OCI-LY3 (cell line): ENCODE results near the gene MAPK12.

Source experiments
- H2AFZ ChIP-seq: fragments of 200-600, 300-600 bp; shearing (Covaris generic); 2 replicates; pipeline ENCODE4 v1.6.0; 2014; ENCODE audit warnings: antibody characterized with exemption, low read depth, low read length
- H3K27ac ChIP-seq: fragments of 200-600, 300-600 bp; sonication (generic); 2 replicates; pipeline ENCODE4 v1.5.1; 2014; ENCODE audit warnings: mild to moderate bottlenecking, low read length, moderate library complexity, mixed read lengths
- H3K27me3 ChIP-seq: fragments of 200-600, 300-600 bp; sonication (generic); 2 replicates; pipeline ENCODE4 v1.6.1; 2014; ENCODE audit warnings: low read depth, low read length, mixed read lengths
- H3K36me3 ChIP-seq: fragments of 200-600, 300-600 bp; sonication (generic); replicated peaks from 2 replicates; pipeline ENCODE3; 2014; ENCODE audit warnings: low read depth, low read length, mixed read lengths
- H3K4me1 ChIP-seq: fragments of 300-600, 200-600 bp; sonication (generic); 2 replicates; pipeline ENCODE4 v1.6.1; 2014; ENCODE audit warnings: low read length, mixed read lengths
- H3K4me2 ChIP-seq: fragments of 200-600, 300-600 bp; sonication (generic); 2 replicates; pipeline ENCODE4 v1.6.1; 2014; ENCODE audit warnings: low read length, mixed read lengths
- H3K4me3 ChIP-seq: fragments of 300-600, 200-600 bp; sonication (generic); 2 replicates; pipeline ENCODE4 v1.5.1; 2014; ENCODE audit warnings: antibody characterized with exemption, mild to moderate bottlenecking, low read length, moderate library complexity
- H3K79me2 ChIP-seq: fragments of 300-600, 200-600 bp; shearing (Covaris generic); 2 replicates; pipeline ENCODE4 v1.6.1; 2014; ENCODE audit warnings: mild to moderate bottlenecking, low read length, mixed read lengths
- H3K9ac ChIP-seq: fragments of 300-600, 200-600 bp; shearing (Covaris generic); 2 replicates; pipeline ENCODE4 v1.6.0; 2014; ENCODE audit warnings: mild to moderate bottlenecking, low read length, moderate library complexity
- H3K9me3 ChIP-seq: fragments of 200-600, 300-600 bp; shearing (Covaris generic); 2 replicates; pipeline ENCODE4 v1.6.1; 2014; ENCODE audit warnings: low read length, mixed read lengths; ENCODE audit not compliant: insufficient read depth
- H4K20me1 ChIP-seq: fragments of 200-600, 300-600 bp; sonication (generic); 2 replicates; pipeline ENCODE4 v1.6.1; 2016; ENCODE audit warnings: low read length, mixed read lengths; ENCODE audit not compliant: insufficient read depth
- EZH2phosphoT487 ChIP-seq: fragments of 200-600 bp; shearing (Covaris generic); IDR thresholded peaks from 2 replicates; pipeline ENCODE4 v1.6.1; 2018; ENCODE audit warnings: antibody characterized with exemption, mixed run types, low read depth
- TF ChIP-seq, protein P1 (sequence below): fragments of 200-600, 300-600 bp; sonication (generic); IDR thresholded peaks from 2 replicates; pipeline ENCODE4 v1.5.1; 2014; ENCODE audit warnings: antibody characterized with exemption, low read length, low read depth

Gene MAPK12

DNA sequence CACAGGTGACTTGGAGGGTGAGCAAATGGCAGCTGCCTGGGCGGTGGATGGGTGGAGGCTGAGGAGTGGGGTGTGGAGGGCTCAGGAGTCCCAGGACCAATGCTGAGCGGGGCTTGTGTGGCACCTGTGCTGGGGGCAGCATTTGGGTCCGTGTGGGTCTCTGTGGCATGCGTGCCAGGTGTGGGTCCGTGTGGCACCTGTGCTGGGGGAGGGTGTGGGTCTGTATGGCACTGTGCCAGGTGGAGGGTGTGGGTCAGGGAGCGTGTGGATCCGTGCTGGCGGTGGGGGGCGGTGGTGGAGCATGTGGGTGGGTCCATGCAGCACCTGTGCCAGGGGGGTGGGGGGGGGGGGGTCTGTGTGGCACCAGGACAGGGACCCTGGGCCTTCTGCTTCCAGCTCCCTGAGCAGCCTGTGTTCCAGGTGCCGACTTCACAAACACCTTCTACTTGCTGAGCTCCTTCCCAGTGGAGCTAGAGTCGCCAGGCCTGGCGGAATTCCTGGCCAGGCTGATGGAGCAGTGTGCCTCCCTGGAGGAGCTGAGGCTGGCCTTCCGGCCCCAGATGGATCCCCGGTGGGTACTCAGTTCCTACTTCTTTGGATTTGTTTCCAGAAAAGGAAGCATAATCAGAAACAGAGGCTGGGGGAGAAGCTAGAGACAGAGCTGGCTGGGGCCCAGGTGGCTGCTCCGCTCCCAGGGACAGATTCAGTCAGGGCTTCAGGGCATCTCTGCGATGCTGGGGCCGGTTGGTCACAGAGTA lies 46.0 kb downstream of the MAPK12 start:
- no peaks in the 10 kb centered on the region for H3K9me3 ChIP-seq
- no peak overlapping the region for H2AFZ ChIP-seq
- H3K4me2 ChIP-seq: no peak overlapping the region
- no peaks in the 10 kb centered on the region for H3K27me3 ChIP-seq
- H4K20me1 ChIP-seq: no peaks in the 10 kb centered on the region
- no peak overlapping the region for H3K4me3 ChIP-seq
- no peak for TF ChIP-seq EZH2phosphoT487
- TF ChIP-seq, protein P1, sequence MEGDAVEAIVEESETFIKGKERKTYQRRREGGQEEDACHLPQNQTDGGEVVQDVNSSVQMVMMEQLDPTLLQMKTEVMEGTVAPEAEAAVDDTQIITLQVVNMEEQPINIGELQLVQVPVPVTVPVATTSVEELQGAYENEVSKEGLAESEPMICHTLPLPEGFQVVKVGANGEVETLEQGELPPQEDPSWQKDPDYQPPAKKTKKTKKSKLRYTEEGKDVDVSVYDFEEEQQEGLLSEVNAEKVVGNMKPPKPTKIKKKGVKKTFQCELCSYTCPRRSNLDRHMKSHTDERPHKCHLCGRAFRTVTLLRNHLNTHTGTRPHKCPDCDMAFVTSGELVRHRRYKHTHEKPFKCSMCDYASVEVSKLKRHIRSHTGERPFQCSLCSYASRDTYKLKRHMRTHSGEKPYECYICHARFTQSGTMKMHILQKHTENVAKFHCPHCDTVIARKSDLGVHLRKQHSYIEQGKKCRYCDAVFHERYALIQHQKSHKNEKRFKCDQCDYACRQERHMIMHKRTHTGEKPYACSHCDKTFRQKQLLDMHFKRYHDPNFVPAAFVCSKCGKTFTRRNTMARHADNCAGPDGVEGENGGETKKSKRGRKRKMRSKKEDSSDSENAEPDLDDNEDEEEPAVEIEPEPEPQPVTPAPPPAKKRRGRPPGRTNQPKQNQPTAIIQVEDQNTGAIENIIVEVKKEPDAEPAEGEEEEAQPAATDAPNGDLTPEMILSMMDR: no peak
- no peak overlapping the region for H3K9ac ChIP-seq
- peaks cover 5% of the 10 kb centered on the region for H3K36me3 ChIP-seq
- no peak overlapping the region for H3K27ac ChIP-seq
- H3K4me1 ChIP-seq: no peaks in the 10 kb centered on the region
- peaks cover 5% of the 10 kb centered on the region; the same call in 1 of the 2 replicates for H3K79me2 ChIP-seq

GRCh38 chr22:50213263-50213662 lies 48.2 kb downstream of the MAPK12 start:
- H3K4me3 ChIP-seq: no peak overlapping the region
- no peak overlapping the region for H3K27ac ChIP-seq
- no peaks in the 10 kb centered on the region for H4K20me1 ChIP-seq
- TF ChIP-seq, protein P1: no peak
- no peak for TF ChIP-seq EZH2phosphoT487
- peaks cover 3% of the 10 kb centered on the region for H3K36me3 ChIP-seq
- H3K27me3 ChIP-seq: no peaks in the 10 kb centered on the region
- no peak overlapping the region for H3K9ac ChIP-seq
- no peaks in the 10 kb centered on the region for H3K4me1 ChIP-seq
- H2AFZ ChIP-seq: no peak overlapping the region
- peaks cover 5% of the 10 kb centered on the region; the same call in 1 of the 2 replicates for H3K79me2 ChIP-seq
- no peaks in the 10 kb centered on the region for H3K9me3 ChIP-seq
- H3K4me2 ChIP-seq: no peak overlapping the region

- no peak for TF ChIP-seq EZH2phosphoT487
- TF ChIP-seq, protein P1: no peak
- Histone ChIP-seq H3K79me2 (peaks cover 5% of the 10 kb centered on the region; the same call in 1 of the 2 replicates), H4K20me1 (no peaks in the 10 kb centered on the region), H2AFZ (no peak overlapping the region), H3K9ac (no peak overlapping the region), H3K27me3 (no peaks in the 10 kb centered on the region), H3K4me1 (no peaks in the 10 kb centered on the region), H3K36me3 (peaks cover 6% of the 10 kb centered on the region), H3K9me3 (no peaks in the 10 kb centered on the region), H3K27ac (no peak overlapping the region), H3K4me2 (no peak overlapping the region), H3K4me3 (no peak overlapping the region)
Observed at GRCh38 chr22:50211147-50211546, 50.3 kb downstream of the MAPK12 start.

- Histone ChIP-seq H3K36me3 (peaks cover 6% of the 10 kb centered on the region), H3K9ac (no peak overlapping the region), H3K9me3 (no peaks in the 10 kb centered on the region), H3K27me3 (no peaks in the 10 kb centered on the region), H3K27ac (no peak overlapping the region), H3K79me2 (peaks cover 5% of the 10 kb centered on the region; the same call in 1 of the 2 replicates), H2AFZ (no peak overlapping the region), H4K20me1 (no peaks in the 10 kb centered on the region), H3K4me1 (no peaks in the 10 kb centered on the region), H3K4me3 (no peak overlapping the region), H3K4me2 (no peak overlapping the region)
- no peak for TF ChIP-seq EZH2phosphoT487
- TF ChIP-seq, protein P1: no peak
Observed at GRCh38 chr22:50210378-50211139, 50.9 kb downstream of the MAPK12 start.
